Esophagus muscularis mucosa (tissue), 4 donors: ENCODE measurements around the gene ZNF423.

ENCODE experiments used
- EP300 ChIP-seq: sonication (generic); formaldehyde crosslinking; IDR thresholded peaks from one replicate; pipeline ENCODE4 v1.6.1; 2017; ENCODE audit warnings: antibody characterized with exemption
- POLR2AphosphoS5 ChIP-seq, 2 donors: sonication (generic); formaldehyde crosslinking; IDR thresholded peaks; one replicate each; pipeline ENCODE4 v1.6.1; 2017; ENCODE audit warnings: antibody characterized with exemption in 2 of 2
- TF ChIP-seq, protein P1 (sequence below), 3 experiments: fragments of 200-600 bp in 2 of 3; fragments of 450-650 bp in 1 of 3; sonication (generic) in 2 of 3; IDR thresholded peaks; one replicate each; pipeline ENCODE4 v1.5.1; 2017 to 2019; ENCODE audit warnings: antibody characterized with exemption in 3 of 3, mild to moderate bottlenecking in 2 of 3, moderate library complexity in 1 of 3

DNA sequence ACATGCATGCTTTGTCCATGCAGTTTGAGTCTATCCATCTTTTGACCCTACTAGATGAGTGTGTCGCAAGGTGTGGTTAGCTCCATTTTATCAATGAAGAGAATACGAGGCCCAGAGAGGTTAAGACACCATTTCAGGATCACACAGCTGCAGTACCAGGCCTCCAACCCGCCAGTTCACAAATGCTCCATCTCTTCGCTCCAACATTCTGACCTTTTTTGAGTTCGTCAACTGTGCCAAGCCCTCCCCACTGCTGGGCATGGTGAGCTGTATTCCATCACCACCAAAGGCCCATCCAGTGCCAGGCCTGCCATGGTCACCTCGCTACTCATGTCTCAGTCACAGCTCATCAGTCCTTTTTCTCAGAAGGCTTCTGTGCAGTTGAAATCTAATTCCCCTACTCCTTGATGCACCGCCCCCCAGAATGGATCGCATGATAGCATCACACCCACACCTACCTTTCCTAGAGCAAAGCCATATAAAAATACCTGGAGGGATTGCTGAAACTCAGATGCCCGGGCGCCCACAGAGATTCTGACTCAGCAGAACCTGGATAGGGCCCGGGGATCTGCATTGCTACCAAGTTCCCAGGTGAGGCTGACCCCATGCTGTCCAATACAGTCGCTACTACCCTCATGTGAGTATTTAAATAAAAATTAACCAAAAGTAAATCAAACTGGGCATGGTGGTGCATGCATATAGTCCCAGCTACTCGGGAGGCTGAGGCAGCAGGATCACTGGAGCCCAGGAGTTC is 38.0 kb downstream of the ZNF423 start:
- TF ChIP-seq, protein P1, sequence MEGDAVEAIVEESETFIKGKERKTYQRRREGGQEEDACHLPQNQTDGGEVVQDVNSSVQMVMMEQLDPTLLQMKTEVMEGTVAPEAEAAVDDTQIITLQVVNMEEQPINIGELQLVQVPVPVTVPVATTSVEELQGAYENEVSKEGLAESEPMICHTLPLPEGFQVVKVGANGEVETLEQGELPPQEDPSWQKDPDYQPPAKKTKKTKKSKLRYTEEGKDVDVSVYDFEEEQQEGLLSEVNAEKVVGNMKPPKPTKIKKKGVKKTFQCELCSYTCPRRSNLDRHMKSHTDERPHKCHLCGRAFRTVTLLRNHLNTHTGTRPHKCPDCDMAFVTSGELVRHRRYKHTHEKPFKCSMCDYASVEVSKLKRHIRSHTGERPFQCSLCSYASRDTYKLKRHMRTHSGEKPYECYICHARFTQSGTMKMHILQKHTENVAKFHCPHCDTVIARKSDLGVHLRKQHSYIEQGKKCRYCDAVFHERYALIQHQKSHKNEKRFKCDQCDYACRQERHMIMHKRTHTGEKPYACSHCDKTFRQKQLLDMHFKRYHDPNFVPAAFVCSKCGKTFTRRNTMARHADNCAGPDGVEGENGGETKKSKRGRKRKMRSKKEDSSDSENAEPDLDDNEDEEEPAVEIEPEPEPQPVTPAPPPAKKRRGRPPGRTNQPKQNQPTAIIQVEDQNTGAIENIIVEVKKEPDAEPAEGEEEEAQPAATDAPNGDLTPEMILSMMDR (IDR thresholded peaks at IDR 0.05): no peak
- TF ChIP-seq EP300: no peak
- no peak for TF ChIP-seq POLR2AphosphoS5 (IDR thresholded peaks at IDR 0.05)
